Activated CD4-positive, alpha-beta T cell treated with anti-CD3 and anti-CD28 coated beads, Interleukin-2, amount 50 U/mL, for 1 hour (primary cell): ENCODE data around the gene PRSS38.

Source experiments
- DNase-seq: peaks from one replicate; pipeline ENCODE4 v3.0.0-alpha.2; 2020

The PRSS38 gene

GRCh38 chr1:227779685-227780084 is 35.8 kb upstream of the PRSS38 start:
- no peak for DNase-seq

GRCh38 chr1:227780101-227781044 is 35.1 kb upstream of the PRSS38 start:
- DNase-seq: no peak

DNA sequence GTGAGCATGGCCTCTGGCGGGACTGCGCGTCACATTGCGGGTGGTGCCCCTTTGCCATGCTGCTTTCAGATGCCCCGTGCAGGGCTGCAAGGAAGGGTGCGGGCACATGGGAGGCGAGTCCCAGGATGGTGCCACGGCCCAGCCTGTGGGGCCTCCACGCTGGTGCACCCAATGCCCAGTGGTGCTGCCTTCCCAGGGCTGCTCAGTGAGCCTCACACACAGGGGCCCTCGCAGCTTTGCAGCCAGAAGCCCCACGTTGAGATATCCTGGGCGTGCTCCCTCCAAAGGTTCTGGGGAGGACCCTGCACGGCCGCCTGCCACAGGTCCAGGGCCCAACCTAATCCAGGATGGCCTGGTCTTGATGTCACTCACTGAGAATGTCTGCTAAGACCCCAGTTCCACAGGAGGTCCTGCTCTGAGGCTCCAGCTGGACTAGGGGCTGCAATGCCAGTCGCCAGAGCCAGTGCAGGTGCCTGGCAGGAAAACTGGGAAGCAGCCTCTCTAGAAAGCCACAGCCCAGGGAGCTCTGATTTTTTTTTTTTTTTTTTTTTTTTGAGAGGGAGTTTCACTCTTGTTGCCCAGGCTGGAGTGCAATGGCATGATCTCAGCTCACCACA is 34.1 kb upstream of the PRSS38 start:
- DNase-seq: no peak

- no peak for DNase-seq
These were observed 33.2 kb upstream of the PRSS38 start for GRCh38 chr1:227782226-227782625.

DNA sequence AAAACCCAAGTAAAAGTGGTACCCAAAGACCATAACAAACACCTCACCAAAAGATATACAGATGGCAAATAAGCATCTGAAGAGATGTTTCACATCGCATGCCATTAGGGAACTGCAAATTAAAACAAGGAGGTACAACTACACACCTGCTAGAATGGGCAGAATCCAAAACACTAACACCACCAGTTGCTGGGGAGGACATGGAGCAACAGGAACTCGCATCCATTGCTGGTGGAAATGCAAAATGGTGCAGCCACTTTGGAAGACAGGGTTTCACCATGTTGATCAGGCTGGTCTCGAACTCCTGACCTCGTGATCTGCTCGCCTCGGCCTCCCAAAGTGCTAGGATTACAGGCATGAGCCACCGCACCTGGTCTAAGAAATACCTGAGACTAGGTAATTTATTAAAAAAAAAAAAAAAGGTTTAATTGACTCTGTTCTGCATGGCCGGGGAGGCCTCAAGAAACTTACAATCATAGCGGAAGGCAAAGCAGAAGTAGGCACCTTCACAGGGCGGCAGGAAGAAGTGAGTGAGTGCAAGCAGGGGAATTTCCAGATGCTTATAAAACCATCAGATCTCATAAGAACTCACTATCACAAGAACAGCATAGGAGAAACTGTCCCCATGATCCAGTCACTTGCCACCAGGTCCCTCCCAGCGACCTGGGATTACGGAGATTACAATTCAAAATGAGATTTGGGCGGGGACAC is 30.2 kb upstream of the PRSS38 start:
- no peak for DNase-seq

- no peak for DNase-seq
These were observed 29.4 kb upstream of the PRSS38 start for GRCh38 chr1:227785805-227786671.

GRCh38 chr1:227786673-227787512 is 28.6 kb upstream of the PRSS38 start:
- no peak for DNase-seq

DNA sequence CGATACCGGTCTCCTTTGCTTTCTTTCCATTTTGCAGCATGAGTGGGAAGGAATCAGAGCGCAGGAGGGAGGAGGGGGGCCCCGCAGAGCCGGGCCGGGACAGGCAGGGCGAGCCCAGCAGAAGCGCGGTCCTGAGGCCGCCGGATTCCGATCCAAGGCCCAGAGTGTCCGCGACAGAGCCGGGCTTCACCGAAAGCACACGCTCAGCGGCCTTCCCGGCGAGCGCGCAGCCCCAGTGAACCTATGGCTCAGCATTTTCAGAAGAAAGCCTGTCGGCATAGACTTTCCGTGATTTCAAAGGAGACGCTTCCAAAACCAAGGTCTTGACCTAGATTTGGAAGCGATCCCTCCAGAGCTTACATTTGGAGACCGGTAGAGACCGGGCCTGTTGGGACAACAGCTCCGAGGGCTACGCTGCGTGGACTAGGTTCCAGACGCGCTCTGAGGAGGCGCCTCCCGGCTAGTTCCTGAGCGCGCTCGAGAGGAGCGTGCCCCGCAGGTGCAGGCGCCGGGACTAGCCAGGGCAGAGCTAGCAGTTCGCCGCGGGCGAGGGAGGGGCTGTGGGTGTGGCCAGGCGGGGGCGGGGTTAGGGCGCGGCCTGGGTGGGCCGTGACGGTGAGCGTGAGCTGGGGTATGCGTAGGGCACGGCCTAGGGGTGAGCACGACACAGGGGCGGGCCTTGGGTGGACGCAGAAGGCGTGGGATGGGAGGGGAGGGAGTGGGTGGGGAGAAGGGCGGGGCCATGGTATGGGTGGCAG is 27.8 kb upstream of the PRSS38 start:
- DNase-seq: peak; percentile 95

DNA sequence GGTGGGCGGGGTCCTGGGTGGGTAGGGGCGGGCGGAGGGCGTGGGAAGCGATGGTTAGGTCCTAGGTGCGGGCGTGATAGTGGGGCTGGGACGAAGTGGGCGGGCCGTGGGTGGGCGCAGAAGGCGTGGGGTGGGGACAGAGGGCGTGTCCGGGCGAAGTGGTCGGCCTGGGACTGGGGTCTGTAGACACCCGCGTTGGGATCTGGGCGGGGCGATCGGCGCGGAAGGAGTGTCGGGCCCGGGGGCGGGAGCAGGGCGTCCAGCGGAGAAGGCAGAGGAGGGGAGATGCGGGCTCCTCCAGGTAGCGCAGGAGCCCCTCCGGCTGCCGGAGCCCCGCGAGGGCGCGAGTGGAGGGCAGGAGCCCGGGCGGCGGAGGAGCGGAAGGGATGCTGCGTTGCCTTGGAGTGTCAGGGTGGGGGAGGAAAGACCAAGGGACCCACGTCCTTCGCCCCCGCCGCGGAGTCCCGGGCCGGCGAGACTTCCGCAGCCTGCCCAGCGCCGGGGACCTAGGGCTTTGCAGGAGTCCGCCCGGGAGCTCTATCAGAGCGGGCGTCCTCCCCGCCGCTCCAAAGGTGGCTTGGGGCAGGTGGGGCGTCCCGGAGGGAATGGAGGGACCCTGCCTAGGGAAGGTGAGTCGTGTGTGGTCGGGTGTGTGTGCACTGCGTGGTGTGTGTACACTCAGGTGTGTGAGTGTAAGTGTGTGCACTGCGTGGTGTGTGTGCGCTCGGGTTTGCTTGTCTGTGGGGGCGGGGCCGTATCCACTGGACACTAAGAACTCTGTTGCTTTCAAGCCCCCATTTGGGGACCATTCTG is 27.0 kb upstream of the PRSS38 start:
- DNase-seq: no peak

GRCh38 chr1:227789084-227790033 is 26.1 kb upstream of the PRSS38 start:
- DNase-seq: no peak

DNA sequence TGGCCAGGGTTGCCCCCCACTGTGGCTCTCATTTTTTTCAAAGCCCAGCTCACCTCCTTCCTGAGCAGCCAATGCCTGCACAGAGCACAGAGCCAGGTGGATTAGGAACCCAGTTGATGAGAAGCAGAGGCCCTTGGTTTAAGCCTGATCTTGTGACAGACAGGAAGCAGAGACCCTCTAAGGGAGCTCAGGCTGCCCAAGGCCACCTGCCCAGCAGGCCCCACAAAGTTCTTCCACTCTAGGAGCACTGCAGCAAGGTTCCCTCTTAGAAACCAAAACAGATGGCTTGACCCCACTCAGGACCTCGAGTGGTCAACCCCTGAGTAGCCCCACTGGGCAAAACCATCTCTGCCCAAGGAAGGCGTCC is 25.5 kb upstream of the PRSS38 start:
- DNase-seq: no peak

DNA sequence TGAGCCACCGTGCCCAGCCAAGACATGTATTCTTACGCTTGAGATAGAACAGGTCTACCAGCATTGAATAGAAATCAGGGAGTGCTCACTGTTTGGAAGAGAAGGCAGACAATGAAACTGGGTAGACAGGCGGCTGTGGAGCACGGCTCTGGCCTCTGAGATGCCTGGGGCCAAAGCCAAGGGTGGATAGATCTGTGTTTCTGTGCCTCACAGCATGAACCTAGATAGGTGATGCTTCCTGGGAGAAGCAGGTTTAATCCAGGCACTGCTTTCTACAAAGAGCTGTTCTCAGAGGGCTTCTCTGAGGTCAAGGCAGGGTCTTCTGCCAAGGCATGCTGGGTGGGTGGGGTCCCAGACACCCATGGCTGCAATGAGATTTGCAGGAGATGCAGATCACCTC is 24.6 kb upstream of the PRSS38 start:
- DNase-seq: no peak

GRCh38 chr1:227791425-227792143 is 23.9 kb upstream of the PRSS38 start:
- no peak for DNase-seq

DNA sequence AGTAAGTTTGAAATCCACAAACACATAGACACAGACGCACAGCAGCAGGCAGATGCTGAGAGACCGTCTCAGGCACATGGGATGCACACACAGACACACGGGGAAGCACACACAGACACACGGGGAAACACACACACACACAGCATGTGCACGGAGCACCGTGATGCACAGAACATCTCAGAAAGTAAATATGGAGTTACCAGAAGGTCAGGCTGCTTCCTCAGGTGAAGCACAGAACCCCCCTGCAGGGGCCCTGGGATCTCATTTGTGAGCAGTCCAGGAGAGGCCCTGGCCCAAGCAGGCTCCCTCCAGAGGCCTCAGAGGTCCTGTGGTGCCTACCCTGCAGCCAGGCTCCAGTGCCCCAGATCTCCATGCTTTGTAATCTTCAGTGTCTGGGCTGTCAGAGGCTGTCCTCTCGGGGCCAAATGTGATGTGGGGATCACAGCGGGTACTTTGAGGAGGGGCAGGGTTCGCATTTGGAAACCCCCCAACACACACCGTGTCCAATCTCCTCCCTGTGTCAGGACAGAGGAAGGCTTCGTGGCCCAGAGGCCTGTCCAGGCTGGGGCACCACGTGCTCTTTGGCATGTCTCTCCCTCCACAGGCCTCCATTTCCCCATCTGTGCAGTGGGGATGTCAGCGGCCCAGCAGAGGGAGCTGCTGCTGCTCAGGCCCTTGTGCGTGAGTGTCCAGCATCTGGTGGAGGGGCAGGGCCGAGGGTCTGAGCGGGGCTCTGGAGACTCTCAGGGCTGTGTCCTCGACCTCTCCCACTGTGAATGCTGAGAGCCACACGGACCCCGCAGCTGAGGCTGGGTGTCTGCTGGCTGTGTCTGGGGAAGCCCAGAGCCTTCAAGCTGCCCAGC is 23.0 kb upstream of the PRSS38 start:
- no peak for DNase-seq

- no peak for DNase-seq
These were observed 22.2 kb upstream of the PRSS38 start for GRCh38 chr1:227793079-227793947.
